Liver (tissue), 3 donors: ENCODE data around the gene FAM13A.
A peak's percentile ranks its signal among the peaks of the same experiment; 100 is the strongest.

Experiments used
- JUND ChIP-seq, 2 donors: IDR thresholded peaks; 2 replicates each; pipeline ENCODE4 v1.6.1; 2016; ENCODE audit warnings: antibody characterized with exemption in 2 of 2
- TAF1 ChIP-seq: conservative IDR thresholded peaks from 2 replicates; pipeline ENCODE4 v1.6.1; 2016; ENCODE audit warnings: antibody characterized with exemption, mild to moderate bottlenecking
- TF ChIP-seq, protein P1 (sequence below): IDR thresholded peaks from 2 replicates; pipeline ENCODE4 v1.6.1; 2016; ENCODE audit warnings: antibody characterized with exemption
- TF ChIP-seq, protein P2 (sequence below): fragments of 150-350 bp; IDR thresholded peaks from 2 replicates; pipeline ENCODE4 v1.5.1; 2017; ENCODE audit warnings: improper control_type of control experiment, low read depth, low read length; ENCODE audit not compliant: missing input control
- donor health status: healthy.
- donor health status: healthy.

DNA sequence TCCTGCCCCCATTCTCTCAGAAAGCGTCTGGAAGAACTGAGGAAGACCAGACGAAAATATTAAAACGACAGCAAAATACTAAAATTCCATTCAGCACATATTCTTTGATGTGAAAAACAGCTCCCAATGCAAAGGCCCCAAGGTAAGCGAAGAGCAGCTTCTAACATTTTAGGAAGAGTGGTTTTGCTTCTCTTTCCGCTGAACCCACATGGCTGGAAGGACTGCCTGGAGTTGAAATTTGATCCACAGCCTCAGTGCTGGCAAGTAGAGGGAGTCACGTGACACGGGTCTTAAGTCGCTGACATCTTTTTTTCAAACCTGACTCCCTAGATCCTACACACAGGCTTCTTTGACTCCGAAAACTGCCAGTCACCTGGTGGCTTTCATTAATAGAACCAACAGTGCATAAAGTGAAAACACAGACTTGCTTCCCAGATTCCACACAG is at the start of gene FAM13A:
- TF ChIP-seq JUND (IDR thresholded peaks at IDR 0.05) (no peak), TAF1 (peak; percentile 37)
- TF ChIP-seq, protein P1, sequence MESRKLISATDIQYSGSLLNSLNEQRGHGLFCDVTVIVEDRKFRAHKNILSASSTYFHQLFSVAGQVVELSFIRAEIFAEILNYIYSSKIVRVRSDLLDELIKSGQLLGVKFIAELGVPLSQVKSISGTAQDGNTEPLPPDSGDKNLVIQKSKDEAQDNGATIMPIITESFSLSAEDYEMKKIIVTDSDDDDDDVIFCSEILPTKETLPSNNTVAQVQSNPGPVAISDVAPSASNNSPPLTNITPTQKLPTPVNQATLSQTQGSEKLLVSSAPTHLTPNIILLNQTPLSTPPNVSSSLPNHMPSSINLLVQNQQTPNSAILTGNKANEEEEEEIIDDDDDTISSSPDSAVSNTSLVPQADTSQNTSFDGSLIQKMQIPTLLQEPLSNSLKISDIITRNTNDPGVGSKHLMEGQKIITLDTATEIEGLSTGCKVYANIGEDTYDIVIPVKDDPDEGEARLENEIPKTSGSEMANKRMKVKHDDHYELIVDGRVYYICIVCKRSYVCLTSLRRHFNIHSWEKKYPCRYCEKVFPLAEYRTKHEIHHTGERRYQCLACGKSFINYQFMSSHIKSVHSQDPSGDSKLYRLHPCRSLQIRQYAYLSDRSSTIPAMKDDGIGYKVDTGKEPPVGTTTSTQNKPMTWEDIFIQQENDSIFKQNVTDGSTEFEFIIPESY = no peak
- TF ChIP-seq, protein P2, sequence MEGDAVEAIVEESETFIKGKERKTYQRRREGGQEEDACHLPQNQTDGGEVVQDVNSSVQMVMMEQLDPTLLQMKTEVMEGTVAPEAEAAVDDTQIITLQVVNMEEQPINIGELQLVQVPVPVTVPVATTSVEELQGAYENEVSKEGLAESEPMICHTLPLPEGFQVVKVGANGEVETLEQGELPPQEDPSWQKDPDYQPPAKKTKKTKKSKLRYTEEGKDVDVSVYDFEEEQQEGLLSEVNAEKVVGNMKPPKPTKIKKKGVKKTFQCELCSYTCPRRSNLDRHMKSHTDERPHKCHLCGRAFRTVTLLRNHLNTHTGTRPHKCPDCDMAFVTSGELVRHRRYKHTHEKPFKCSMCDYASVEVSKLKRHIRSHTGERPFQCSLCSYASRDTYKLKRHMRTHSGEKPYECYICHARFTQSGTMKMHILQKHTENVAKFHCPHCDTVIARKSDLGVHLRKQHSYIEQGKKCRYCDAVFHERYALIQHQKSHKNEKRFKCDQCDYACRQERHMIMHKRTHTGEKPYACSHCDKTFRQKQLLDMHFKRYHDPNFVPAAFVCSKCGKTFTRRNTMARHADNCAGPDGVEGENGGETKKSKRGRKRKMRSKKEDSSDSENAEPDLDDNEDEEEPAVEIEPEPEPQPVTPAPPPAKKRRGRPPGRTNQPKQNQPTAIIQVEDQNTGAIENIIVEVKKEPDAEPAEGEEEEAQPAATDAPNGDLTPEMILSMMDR = no peak
